T-helper 2 cell treated with Interferon-gamma antibody and Interleukin-4, amounts not matched to agents 5 μg/mL and 100 μg/mL, for 36 hours (primary cell): Measurements from ENCODE around the gene SLF2.
"Not testable (repeated sequence)": the region's sequence is repeated elsewhere in the genome, so short reads cannot be mapped to it uniquely, and the experiment has no call there.

Source experiments
- DNase-seq: peaks from one replicate; pipeline ENCODE4 v3.0.0; 2021; ENCODE audit warnings: low spot score
- H3K27ac Mint-ChIP-seq: one replicate; pipeline ENCODE4 v1.8.0; 2021; ENCODE audit warnings: mild to moderate bottlenecking, mixed read lengths
- H3K27me3 Mint-ChIP-seq: one replicate; pipeline ENCODE4 v1.8.0; 2021; ENCODE audit warnings: low read depth, mixed read lengths
- H3K36me3 Mint-ChIP-seq: one replicate; pipeline ENCODE4 v1.8.0; 2021; ENCODE audit warnings: low read depth, mixed read lengths
- H3K4me1 Mint-ChIP-seq: one replicate; pipeline ENCODE4 v1.8.0; 2021; ENCODE audit warnings: low read depth, mixed read lengths
- H3K4me3 Mint-ChIP-seq: one replicate; pipeline ENCODE4 v1.8.0; 2022; ENCODE audit warnings: mild to moderate bottlenecking, moderate library complexity, mixed read lengths
- H3K9me3 Mint-ChIP-seq: one replicate; pipeline ENCODE4 v1.8.0; 2021; ENCODE audit warnings: mixed read lengths

The SLF2 gene

DNA sequence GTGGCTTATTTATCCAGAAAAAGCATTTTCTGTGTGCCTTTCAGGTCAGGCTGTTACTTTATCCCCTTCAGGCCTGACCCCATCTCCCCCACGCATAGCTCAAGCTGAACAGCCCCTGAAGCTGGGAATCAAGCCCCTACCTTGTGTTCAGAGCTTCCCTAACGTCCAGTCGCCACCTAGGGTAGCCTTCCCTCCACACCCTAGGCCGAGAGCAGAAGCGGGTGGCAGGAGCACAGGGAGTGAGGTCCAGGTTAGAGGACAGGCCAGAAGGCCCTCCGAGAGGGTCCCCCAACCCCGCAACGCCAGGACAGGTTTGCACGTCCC, 56.1 kb downstream of the SLF2 start:
- DNase-seq = no peak
- Mint-ChIP-seq H3K4me1 (peaks cover 7% of the 10 kb centered on the region), H3K27ac (no peak overlapping the region), H3K27me3 (peaks cover 8% of the 10 kb centered on the region), H3K36me3 (peaks cover 4% of the 10 kb centered on the region), H3K4me3 (peak overlapping the region; percentile 71), H3K9me3 (no peaks in the 10 kb centered on the region)

DNA sequence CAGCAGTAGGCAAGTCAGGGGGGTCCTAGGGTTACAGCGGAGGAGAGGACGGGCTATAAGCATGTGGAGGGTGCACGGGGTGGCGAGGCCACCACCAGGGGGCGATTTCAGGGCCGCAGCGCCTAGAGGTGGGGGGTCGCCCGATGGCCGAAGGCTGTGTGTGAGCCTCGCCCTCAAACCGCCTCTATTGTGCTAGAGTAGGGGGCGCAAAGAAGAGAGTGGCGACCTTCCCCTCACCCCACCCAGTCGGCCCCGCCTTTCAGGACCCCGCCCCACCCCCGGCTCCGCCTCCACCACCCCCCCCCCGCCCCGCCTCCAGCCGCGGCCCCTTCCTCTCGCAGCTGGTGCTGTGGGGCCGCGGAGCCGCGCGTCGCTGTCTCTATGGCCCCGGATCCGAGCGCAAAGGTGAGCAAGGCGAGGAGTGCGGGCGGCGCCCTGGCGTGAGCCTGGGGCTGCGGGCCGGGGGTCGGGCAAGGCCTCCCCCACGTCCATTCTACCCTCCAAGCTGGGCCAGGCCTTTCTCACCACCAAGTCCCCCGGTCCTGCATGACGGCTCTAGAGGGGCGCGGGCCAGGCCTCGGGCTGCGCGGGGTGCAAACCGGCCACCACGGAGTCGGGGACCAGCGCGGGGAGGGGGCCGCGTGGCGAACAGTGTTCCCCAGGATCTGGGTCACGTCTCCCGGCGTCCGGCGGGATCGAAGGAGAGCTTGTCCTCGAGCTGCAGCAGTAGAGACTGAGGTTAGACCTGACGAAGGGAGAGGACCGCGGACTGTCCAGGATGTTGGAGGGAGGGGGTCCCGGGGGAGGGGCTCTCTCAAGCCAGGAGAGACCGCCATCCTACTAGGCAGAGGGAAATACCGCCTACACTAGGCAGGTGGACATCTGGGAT, 56.7 kb downstream of the SLF2 start, which contains the start of gene SEMA4G:
TSS of gene SEMA4G (plus strand) at position 318 of the 889 bp plus-strand sequence. CDS start 3,409 bp downstream, outside the sequence.
- Mint-ChIP-seq H3K9me3 (no peaks in the 10 kb centered on the region), H3K36me3 (peaks cover 4% of the 10 kb centered on the region), H3K4me3 (peak within 1 kb of the TSS; percentile 71), H3K4me1 (peaks cover 7% of the 10 kb centered on the region), H3K27ac (no peak within 1 kb of the TSS), H3K27me3 (peaks cover 8% of the 10 kb centered on the region)
- peak; percentile 22 for DNase-seq

DNA sequence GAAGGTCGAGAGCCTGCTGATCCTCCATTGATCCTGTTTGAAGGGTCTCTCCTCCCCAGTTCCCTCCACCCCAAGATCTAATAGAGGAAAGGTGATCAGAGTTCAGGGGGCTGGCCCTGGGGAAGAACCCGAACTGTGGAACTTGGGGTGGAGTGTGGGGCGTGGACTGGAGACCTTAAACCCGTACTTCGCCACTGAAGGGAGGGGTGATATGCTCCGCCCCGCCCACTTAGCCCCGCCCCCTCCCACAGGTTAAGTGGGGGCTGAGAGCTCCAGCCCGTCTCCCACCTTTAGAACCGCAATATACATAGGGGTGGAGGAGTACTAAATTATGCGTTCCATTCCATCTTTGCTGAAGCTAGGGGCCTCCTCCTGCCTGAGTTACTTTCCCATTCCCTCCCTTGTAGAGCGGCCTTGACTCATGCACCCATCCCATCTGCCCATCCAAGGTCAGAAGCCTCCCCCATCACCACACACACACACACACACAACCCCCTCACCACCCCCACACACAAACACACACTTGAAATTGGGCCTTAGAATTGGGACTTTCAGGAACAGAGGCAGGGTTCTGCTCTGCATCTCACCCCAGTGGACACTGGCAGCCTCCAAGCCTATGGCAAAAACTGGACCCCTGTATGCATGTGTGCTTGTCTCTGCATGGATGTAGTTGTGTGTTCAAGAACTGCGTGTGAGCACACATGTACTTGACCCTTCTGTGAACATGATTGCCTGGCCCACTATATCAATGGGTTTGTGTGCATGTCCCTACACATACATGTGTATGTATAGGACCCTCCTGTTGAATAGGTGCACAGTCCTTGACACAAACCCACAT, 57.5 kb downstream of the SLF2 start:
- peak overlapping the region; percentile 41 for H3K4me3 Mint-ChIP-seq
- H3K27ac Mint-ChIP-seq = no peak overlapping the region
- no peak for DNase-seq
- peaks cover 8% of the 10 kb centered on the region for H3K27me3 Mint-ChIP-seq
- peaks cover 4% of the 10 kb centered on the region for H3K36me3 Mint-ChIP-seq
- no peaks in the 10 kb centered on the region for H3K9me3 Mint-ChIP-seq
- peaks cover 7% of the 10 kb centered on the region for H3K4me1 Mint-ChIP-seq

DNA sequence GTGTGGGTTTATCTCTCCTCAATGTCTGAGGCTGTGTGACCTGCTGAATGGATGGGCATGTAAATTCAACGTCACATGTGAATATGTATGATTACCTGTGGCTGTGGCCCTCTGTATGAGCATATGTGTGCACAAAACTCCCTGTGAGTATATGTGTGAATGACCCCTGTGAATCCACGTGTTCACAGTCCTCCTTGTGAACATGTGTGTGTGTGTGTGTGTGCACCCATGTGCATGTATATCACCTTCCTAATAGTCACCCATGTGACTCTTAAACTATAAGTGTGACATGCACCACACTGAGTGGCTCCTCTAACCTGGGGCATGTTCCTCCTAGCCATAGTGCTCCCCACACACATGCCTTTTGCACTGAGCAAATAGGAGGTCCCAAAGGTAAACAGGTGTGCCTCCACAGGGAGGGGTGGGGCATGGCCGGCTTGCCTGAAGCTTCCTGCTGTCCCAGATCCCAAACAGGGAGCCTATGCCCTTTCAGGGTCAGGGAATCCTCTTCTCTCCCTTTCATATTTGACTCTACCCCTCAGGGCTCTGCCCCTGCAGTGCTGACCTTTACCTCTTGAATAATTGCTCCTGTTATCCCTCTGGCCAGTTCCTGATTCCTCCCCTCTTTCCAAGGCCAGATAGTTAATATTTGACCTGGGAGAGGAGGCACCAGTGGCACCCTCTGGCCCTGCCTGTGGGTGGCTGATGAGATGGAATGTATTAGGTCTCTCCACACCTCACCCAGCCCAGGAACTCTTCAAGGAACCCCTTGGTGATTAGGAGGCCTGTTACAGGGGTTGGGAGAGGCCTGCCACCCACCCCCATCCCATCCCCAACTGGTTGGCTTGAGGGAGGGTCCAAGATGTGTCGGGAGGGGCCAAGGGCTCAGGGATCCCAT, 58.4 kb downstream of the SLF2 start:
- peaks cover 7% of the 10 kb centered on the region for H3K4me1 Mint-ChIP-seq
- DNase-seq = no peak
- H3K27ac Mint-ChIP-seq = no peak overlapping the region
- H3K4me3 Mint-ChIP-seq = no peak overlapping the region
- peaks cover 8% of the 10 kb centered on the region for H3K27me3 Mint-ChIP-seq
- no peaks in the 10 kb centered on the region for H3K36me3 Mint-ChIP-seq
- no peaks in the 10 kb centered on the region for H3K9me3 Mint-ChIP-seq

DNA sequence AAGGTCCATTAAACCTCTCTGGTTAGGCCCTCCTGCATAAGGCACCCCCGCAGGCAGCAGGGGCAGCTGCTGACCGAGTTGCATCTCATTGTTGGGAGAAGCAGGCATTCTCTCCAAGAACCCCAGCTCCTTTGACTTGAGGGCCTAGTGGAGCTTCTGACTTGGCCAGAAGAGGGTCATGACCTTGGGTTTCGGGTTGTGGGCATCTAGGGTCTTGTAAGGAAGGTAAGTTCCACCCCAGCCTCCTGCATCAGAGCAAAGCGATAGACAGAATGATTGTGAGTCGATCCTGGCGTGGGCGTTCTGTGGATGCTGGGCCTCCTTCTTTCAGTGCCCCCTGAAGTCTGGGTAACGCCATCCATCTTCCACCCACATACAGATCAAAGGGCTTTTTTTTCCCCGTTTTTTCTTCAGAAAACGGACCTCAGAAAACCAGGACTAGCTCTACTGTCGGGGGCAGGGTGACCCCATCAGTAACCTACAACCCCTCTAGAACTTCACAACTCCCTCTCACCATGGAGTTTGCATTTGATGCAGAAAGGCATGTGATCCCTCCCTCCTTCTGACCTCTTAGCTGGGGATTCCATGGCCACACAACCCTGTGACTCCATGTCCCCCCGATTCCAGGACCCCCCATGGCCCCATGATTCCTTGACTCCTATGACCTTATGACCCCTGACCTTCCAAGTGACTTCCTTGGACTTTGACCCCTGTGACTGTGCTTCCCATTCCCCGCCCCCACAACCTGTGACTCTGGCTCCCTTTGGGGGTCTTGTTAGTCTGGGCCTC, 59.5 kb downstream of the SLF2 start:
- H3K4me3 Mint-ChIP-seq = no peak overlapping the region
- no peaks in the 10 kb centered on the region for H3K36me3 Mint-ChIP-seq
- H3K27ac Mint-ChIP-seq = no peak overlapping the region
- peaks cover 7% of the 10 kb centered on the region for H3K4me1 Mint-ChIP-seq
- DNase-seq = no peak
- peaks cover 8% of the 10 kb centered on the region for H3K27me3 Mint-ChIP-seq
- no peaks in the 10 kb centered on the region for H3K9me3 Mint-ChIP-seq

DNA sequence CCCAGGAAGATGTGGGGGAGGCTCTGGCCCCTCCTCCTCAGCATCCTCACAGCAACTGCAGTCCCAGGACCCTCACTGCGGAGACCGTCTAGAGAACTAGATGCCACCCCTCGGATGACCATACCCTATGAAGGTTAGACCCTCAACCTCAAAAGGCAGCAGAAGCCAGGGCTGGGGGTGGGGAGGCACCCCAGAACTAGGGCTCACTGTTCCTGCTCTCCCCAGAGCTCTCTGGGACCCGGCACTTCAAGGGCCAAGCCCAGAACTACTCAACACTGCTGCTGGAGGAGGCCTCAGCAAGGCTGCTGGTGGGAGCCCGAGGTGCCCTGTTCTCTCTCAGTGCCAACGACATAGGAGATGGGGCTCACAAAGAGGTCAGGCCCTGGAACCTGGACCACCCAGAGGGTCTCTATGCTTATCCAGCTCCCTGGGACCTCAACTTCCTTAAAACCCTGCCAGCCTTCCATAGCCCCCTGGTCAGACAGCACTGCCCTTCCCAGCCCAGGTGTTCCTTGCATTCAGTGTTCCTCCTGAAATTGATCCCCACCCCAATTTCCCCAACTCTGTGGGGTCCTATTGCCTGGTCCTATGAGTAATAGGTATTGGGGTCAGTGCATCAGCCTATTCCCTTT, 60.3 kb downstream of the SLF2 start:
- Mint-ChIP-seq H3K27ac (no peak overlapping the region), H3K4me1 (peaks cover 7% of the 10 kb centered on the region), H3K4me3 (no peak overlapping the region), H3K27me3 (peaks cover 8% of the 10 kb centered on the region), H3K36me3 (no peaks in the 10 kb centered on the region), H3K9me3 (no peaks in the 10 kb centered on the region)
- no peak for DNase-seq

DNA sequence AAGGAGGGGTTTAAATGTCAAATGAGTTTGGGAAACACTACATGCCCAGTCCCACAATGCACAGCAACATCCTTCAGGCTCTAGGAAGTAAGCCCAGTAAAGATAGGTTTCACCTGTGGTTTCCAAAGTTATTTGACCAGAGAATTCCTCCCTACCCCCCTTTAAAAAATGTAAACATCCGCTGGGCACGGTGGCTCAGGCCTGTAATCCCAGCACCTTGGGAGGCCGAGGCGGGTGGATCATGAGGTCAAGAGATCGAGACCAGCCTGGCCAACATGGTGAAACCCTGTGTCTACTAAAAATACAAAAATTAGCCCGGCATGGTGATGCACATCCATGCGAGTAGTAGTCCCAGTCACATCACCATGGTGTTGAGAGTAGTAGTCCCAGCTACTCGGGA, 62.6 kb downstream of the SLF2 start:
- not testable (repeated sequence) for H3K27me3 Mint-ChIP-seq, H3K4me1 Mint-ChIP-seq, H3K4me3 Mint-ChIP-seq, DNase-seq, H3K36me3 Mint-ChIP-seq, H3K27ac Mint-ChIP-seq, H3K9me3 Mint-ChIP-seq

DNA sequence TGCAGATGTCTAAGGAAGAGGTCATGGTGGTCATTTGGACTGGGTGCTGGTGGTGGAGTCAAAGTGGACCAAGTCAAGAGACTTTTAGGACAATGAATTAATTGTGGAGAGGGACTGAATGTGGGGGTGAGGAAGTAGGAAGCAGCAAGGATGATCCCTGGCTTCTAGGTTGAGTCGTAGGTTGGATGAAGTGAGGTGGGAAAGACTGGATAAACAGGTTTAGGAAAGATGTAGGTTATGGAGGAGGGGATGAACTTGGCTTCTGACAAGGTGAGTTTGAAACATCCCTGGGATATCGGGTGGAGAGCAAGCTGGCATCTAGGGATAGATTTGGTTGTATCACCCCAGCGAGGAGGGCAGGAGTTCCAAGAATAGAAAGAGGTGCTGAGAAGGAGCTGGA, 64.1 kb downstream of the SLF2 start:
- DNase-seq = no peak
- Mint-ChIP-seq H3K9me3 (no peaks in the 10 kb centered on the region), H3K27ac (no peak overlapping the region), H3K4me1 (no peaks in the 10 kb centered on the region), H3K4me3 (no peak overlapping the region), H3K36me3 (no peaks in the 10 kb centered on the region), H3K27me3 (no peaks in the 10 kb centered on the region)

DNA sequence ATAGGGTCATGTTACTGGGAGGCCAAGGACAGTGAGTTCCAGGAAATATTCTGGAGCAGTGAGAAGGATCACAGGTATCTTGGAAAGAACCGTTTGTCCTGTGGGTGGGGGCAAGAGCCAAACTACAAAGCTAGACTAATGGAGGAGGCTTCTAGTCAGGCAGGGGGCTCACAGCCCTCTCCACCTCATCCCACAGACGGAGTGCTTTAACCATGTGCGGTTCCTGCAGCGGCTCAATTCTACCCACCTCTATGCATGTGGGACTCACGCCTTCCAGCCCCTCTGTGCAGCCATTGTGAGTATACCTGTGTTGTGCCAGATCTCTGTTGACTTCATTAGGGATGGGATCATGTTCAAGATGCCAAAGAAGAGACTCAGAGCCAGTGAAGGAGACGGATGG, 64.7 kb downstream of the SLF2 start:
- Mint-ChIP-seq H3K27ac (no peak overlapping the region), H3K4me1 (no peaks in the 10 kb centered on the region), H3K9me3 (no peaks in the 10 kb centered on the region)

DNA sequence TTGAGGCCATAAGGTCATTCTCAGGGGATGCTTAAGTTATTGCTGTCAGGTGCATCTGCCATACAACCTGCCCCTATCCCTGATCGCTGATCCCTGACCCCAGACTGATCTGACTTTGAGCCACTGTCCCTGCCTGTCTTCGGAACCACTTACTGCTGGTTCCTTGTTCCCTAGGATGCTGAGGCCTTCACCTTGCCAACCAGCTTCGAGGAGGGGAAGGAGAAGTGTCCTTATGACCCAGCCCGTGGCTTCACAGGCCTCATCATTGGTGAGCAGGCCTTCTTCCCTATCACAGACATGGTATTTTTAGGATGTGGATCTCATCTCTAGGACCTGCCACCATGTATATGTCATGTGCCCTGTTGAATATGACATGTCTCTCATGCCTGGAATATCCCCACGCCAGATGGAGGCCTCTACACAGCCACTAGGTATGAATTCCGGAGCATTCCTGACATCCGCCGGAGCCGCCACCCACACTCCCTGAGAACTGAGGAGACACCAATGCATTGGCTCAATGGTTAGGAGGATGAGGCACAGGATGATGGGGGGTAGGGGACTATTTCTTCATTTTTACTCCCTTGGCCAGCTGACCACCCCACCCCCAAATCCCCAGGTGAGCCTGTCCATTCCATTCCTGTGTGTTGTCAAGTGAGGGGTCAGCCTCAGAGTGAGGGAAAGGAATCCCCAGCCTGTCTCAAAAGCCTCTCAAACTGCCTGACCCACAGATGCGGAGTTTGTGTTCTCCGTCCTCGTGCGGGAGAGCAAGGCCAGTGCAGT, 65.5 kb downstream of the SLF2 start:
- Mint-ChIP-seq H3K27ac (no peak overlapping the region), H3K4me3 (no peak overlapping the region), H3K36me3 (no peaks in the 10 kb centered on the region), H3K27me3 (no peaks in the 10 kb centered on the region), H3K9me3 (no peaks in the 10 kb centered on the region), H3K4me1 (no peaks in the 10 kb centered on the region)
- no peak for DNase-seq

More for the DNA sequence above, 64.7 kb downstream of the SLF2 start:
- no peaks in the 10 kb centered on the region for H3K36me3 Mint-ChIP-seq
- no peaks in the 10 kb centered on the region for H3K27me3 Mint-ChIP-seq
- H3K4me3 Mint-ChIP-seq = no peak overlapping the region
- no peak for DNase-seq

DNA sequence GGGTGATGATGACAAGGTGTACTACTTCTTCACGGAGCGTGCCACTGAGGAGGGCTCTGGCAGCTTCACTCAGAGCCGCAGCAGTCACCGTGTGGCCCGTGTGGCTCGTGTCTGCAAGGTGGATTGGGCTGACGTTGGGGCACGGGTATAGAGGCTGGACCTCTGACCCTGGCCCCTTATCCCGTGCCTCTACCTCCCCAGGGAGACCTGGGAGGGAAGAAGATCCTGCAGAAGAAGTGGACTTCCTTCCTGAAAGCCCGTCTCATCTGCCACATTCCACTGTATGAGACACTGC, 66.1 kb downstream of the SLF2 start:
- Mint-ChIP-seq H3K4me3 (no peak overlapping the region), H3K4me1 (no peaks in the 10 kb centered on the region), H3K9me3 (no peaks in the 10 kb centered on the region), H3K36me3 (no peaks in the 10 kb centered on the region), H3K27ac (no peak overlapping the region), H3K27me3 (no peaks in the 10 kb centered on the region)
- DNase-seq = no peak

DNA sequence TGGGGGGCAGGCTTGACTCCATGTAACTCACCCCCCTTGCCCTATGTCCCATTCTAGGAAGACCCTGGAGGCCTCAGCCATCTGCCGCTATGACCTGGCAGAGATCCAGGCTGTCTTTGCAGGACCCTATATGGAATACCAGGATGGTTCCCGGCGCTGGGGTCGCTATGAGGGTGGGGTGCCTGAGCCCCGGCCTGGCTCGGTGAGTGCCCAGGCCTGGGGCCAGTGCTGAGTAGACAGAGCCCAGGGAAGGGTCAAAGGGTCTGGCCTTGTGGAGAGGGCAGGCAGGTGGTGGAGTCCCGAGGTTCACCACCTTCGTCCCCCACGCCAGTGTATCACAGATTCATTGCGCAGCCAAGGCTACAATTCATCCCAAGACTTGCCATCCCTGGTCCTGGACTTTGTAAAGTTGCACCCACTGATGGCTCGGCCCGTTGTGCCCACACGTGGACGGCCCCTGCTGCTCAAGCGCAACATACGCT, 67.1 kb downstream of the SLF2 start:
- Mint-ChIP-seq H3K27me3 (no peaks in the 10 kb centered on the region), H3K27ac (no peak overlapping the region), H3K36me3 (no peaks in the 10 kb centered on the region), H3K4me3 (no peak overlapping the region), H3K4me1 (no peaks in the 10 kb centered on the region), H3K9me3 (no peaks in the 10 kb centered on the region)
- DNase-seq = no peak
